ENCODE measurements around the gene OR10H5. TPM values are rescaled to one million over a fixed set of nuclear protein-coding genes. Genes with fewer than 3 reads are reported as not detected.

The OR10H5 gene, protein sequence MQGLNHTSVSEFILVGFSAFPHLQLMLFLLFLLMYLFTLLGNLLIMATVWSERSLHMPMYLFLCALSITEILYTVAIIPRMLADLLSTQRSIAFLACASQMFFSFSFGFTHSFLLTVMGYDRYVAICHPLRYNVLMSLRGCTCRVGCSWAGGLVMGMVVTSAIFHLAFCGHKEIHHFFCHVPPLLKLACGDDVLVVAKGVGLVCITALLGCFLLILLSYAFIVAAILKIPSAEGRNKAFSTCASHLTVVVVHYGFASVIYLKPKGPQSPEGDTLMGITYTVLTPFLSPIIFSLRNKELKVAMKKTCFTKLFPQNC
- total RNA-seq (2021) = not detected in 2 replicates
- Bru-seq, nascent RNA = not detected
- BruChase-seq, experiment 1, labeled RNA remaining after a 2-hour chase = not detected
- BruChase-seq, experiment 2, labeled RNA remaining after a 6-hour chase = not detected
- long read RNA-seq = 0 reads

DNA sequence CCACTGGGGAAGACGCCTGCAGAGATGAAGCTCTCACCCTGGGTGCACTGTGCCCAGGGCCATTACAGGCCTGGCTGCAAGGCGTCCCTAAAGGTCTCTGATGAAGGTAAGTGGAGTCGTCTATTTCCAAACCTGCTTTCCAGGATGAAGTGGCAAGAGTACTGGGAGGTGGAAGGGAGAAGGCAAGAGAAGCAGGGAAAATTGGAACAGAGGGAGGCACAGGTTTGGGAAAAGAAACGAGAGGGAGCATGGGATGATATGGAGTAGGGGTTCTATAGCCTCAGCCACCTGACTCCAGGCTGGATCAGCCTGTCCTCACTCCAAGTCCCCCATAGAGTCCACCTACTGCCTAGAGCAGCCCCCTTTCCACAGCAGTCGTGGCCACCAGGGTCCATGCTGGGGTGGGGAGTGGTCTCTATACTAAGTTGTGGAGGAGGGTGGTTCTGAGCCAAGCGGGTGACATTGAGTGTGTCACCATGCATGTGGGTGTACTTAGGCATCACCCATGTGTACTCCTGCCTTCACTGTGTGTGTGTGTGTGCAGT is at the start of gene OR10H5:
Gene OR10H5 (plus strand): TSS at position 51 of the 545 bp plus-strand sequence. CDS start 6,388 bp downstream, outside the sequence.
- intact Hi-C loops (cut with micrococcal nuclease; ENCODE audit: unreplicated experiment) = no loop called here
- POLR2A ChIA-PET (ENCODE audit: unreplicated experiment) = no interaction called here
- no TSS peak for BruUV-seq (replicated peaks)
- Histone ChIP-seq H3K79me2 (ENCODE audit: low read depth) (no peaks in the 10 kb centered on the region), H4K20me1 (ENCODE audit: insufficient read depth) (no peaks in the 10 kb centered on the region), H3K4me2 (no peak within 1 kb of the TSS), H3K36me3 (ENCODE audit: low read depth) (no peaks in the 10 kb centered on the region), H3K27ac (no peak within 1 kb of the TSS), H3F3A (ENCODE audit: insufficient read depth, low read depth) (no peaks in the 10 kb centered on the region), H3K4me3 (no peak within 1 kb of the TSS), H3K9me2 (ENCODE audit: insufficient read depth) (no peaks in the 10 kb centered on the region), H3K27me3 (ENCODE audit: insufficient read depth, low read depth) (peaks cover 15% of the 10 kb centered on the region; the same call in 1 of the 2 replicates), H3K9me3 (ENCODE audit: insufficient read depth, low read depth) (no peaks in the 10 kb centered on the region), H2AFZ (no peak within 1 kb of the TSS), H3K4me1 (replicated peaks; ENCODE audit: insufficient read depth) (no peaks in the 10 kb centered on the region)
- TF ChIP-seq, protein P1, sequence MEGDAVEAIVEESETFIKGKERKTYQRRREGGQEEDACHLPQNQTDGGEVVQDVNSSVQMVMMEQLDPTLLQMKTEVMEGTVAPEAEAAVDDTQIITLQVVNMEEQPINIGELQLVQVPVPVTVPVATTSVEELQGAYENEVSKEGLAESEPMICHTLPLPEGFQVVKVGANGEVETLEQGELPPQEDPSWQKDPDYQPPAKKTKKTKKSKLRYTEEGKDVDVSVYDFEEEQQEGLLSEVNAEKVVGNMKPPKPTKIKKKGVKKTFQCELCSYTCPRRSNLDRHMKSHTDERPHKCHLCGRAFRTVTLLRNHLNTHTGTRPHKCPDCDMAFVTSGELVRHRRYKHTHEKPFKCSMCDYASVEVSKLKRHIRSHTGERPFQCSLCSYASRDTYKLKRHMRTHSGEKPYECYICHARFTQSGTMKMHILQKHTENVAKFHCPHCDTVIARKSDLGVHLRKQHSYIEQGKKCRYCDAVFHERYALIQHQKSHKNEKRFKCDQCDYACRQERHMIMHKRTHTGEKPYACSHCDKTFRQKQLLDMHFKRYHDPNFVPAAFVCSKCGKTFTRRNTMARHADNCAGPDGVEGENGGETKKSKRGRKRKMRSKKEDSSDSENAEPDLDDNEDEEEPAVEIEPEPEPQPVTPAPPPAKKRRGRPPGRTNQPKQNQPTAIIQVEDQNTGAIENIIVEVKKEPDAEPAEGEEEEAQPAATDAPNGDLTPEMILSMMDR (conservative IDR thresholded peaks at IDR 0.05) = no peak
- TF ChIP-seq EZH2 (IDR thresholded peaks at IDR 0.05; ENCODE audit: low read depth) = no peak
- CTCF ChIA-PET = no interaction called here
- DNase-seq = no peak

DNA sequence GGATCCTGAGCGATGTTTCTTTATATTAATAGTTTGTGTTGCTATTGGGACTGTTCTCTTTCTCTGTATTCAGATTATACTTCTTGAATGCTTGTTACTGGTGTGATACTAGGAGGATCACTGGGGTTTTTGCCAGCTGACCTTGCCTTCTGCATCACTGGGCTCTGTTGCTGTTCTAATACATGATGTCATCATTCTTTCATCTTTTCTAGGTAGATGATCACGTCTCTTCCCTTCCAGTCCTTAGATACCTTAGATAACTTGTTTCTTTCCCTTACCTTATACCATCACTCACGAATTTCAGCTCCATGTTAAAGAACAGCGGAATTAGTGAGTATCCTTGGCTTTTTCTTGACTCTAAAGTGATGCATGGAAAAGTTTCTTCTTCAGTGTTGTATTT is 49.7 kb upstream of the OR10H5 start, which contains the start of gene OR10H3:
Gene OR10H3 (plus strand): TSS at position 264 of the 400 bp plus-strand sequence. CDS start 3,408 bp downstream, outside the sequence.
- H3K27ac ChIP-seq = no peak within 1 kb of the TSS
- no peaks in the 10 kb centered on the region for H4K20me1 ChIP-seq (ENCODE audit: insufficient read depth)
- no peak for DNase-seq
- TF ChIP-seq, protein P1 (conservative IDR thresholded peaks at IDR 0.05) = no peak
- no peak for TF ChIP-seq EZH2 (IDR thresholded peaks at IDR 0.05; ENCODE audit: low read depth)
- peaks cover 4% of the 10 kb centered on the region; the same call in 1 of the 2 replicates for H3K27me3 ChIP-seq (ENCODE audit: insufficient read depth, low read depth)
- H3K4me1 ChIP-seq (replicated peaks; ENCODE audit: insufficient read depth) = no peaks in the 10 kb centered on the region
- no peaks in the 10 kb centered on the region for H3K36me3 ChIP-seq (ENCODE audit: low read depth)
- intact Hi-C loops (cut with micrococcal nuclease; ENCODE audit: unreplicated experiment) = no loop called here
- H3K4me3 ChIP-seq = no peak within 1 kb of the TSS
- POLR2A ChIA-PET (ENCODE audit: unreplicated experiment) = no interaction called here
- no peaks in the 10 kb centered on the region for H3K9me2 ChIP-seq (ENCODE audit: insufficient read depth)
- CTCF ChIA-PET = no interaction called here
- H3K79me2 ChIP-seq (ENCODE audit: low read depth) = no peaks in the 10 kb centered on the region
- H2AFZ ChIP-seq = no peak within 1 kb of the TSS
- H3K9me3 ChIP-seq (ENCODE audit: insufficient read depth, low read depth) = 0 out of 2 replicates have a peak, but pooled peaks cover 5% of the 10 kb centered on the region
- no TSS peak for BruUV-seq (replicated peaks)
- H3K4me2 ChIP-seq = no peak within 1 kb of the TSS
- no peaks in the 10 kb centered on the region for H3F3A ChIP-seq (ENCODE audit: insufficient read depth, low read depth)

DNA sequence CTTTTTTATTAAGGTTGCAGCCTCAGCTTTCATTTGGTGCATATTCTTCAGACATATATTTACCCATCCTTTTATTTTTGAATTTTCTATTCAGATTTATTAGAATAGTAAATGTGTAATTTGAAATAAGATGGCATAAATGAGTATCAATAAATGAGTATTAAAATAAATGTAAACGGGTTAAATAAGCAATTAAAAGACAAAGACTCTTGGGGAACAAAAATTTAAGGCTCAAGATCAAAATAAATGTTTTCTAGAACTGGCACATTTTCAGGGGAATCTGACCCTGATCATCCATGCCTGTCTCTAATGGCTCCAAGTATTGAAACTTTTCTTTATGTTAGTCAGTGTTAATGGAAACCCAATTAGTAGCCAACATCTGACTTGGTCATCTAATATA is 46.7 kb upstream of the OR10H5 start:
- Histone ChIP-seq H3K27ac (no peak overlapping the region), H3K9me2 (ENCODE audit: insufficient read depth) (no peaks in the 10 kb centered on the region), H3K27me3 (ENCODE audit: insufficient read depth, low read depth) (peaks cover 22% of the 10 kb centered on the region), H3K36me3 (ENCODE audit: low read depth) (no peaks in the 10 kb centered on the region), H3K4me1 (replicated peaks; ENCODE audit: insufficient read depth) (no peaks in the 10 kb centered on the region), H3K9me3 (ENCODE audit: insufficient read depth, low read depth) (0 out of 2 replicates have a peak, but pooled peaks cover 5% of the 10 kb centered on the region), H3K79me2 (ENCODE audit: low read depth) (no peaks in the 10 kb centered on the region), H3K4me3 (no peak overlapping the region), H4K20me1 (ENCODE audit: insufficient read depth) (no peaks in the 10 kb centered on the region), H3F3A (ENCODE audit: insufficient read depth, low read depth) (no peaks in the 10 kb centered on the region), H3K4me2 (no peak overlapping the region), H2AFZ (no peak overlapping the region)
- POLR2A ChIA-PET (ENCODE audit: unreplicated experiment) = no interaction called here
- BruUV-seq (replicated peaks) = no TSS peak
- CTCF ChIA-PET = no interaction called here
- intact Hi-C loops (cut with micrococcal nuclease; ENCODE audit: unreplicated experiment) = no loop called here
- TF ChIP-seq EZH2 (IDR thresholded peaks at IDR 0.05; ENCODE audit: low read depth) = no peak
- TF ChIP-seq, protein P1 (conservative IDR thresholded peaks at IDR 0.05) = no peak
- no peak for DNase-seq
